Colonic mucosa (tissue), 4 donors: Measurements from ENCODE around the gene SFMBT1. TPM values are rescaled to one million over a fixed set of nuclear protein-coding genes. Genes with fewer than 3 reads are reported as not detected.
A peak's percentile ranks its signal among the peaks of the same experiment; 100 is the strongest.

Experiments used
- DNase-seq: peaks from one replicate; pipeline ENCODE4 v3.0.0-alpha.2; 2020
- H3K27ac ChIP-seq: fragments of 200-600 bp; one replicate; pipeline ENCODE4 v1.8.0; 2021
- H3K27me3 ChIP-seq: fragments of 200-600 bp; one replicate; pipeline ENCODE4 v1.8.0; 2021
- H3K36me3 ChIP-seq: fragments of 200-600 bp; one replicate; pipeline ENCODE4 v1.8.0; 2021
- H3K4me1 ChIP-seq: fragments of 200-600 bp; one replicate; pipeline ENCODE4 v1.8.0; 2021; ENCODE audit warnings: mild to moderate bottlenecking
- H3K4me3 ChIP-seq: fragments of 200-600 bp; one replicate; pipeline ENCODE4 v1.8.0; 2021
- H3K9ac ChIP-seq, 2 donors: one replicate each; pipeline ENCODE4 v1.7.0; 2013; ENCODE audit warnings: control low read depth in 2 of 2, low read depth in 2 of 2, low read length in 2 of 2
- H3K9me3 ChIP-seq: fragments of 200-600 bp; one replicate; pipeline ENCODE4 v1.8.0; 2021
- intact Hi-C: fragments of 100-400 bp; cut with DNase I; formaldehyde crosslinking; loops from one replicate; pipeline ENCODE4 v1.14.1; 2022
- total RNA-seq, 2 donors: library from RNA; stranded (reverse); fragmentation: NEBNext Ultra II Directional in 1 of 2; extraction: Animal tissue kit (Norgen Biotek cat#: 25700) in 1 of 2; gene quantifications; one replicate each; pipeline ENCODE4 v1.2.1, GENCODE V29; 2021
- TF ChIP-seq, protein P1 (sequence below): fragments of 200-600 bp; IDR thresholded peaks from one replicate; pipeline ENCODE4 v1.8.0; 2022; ENCODE audit warnings: antibody characterized with exemption, mild to moderate bottlenecking
- donor health status: healthy.
- donor health status: DM: no; HTN: no; CAD: no.
- donor health status: DM: no; HTN: no; CAD: no.

SFMBT1 gene
- total RNA-seq, 2 donors from 2014 or later = 19.4 to 30.8 TPM

DNA sequence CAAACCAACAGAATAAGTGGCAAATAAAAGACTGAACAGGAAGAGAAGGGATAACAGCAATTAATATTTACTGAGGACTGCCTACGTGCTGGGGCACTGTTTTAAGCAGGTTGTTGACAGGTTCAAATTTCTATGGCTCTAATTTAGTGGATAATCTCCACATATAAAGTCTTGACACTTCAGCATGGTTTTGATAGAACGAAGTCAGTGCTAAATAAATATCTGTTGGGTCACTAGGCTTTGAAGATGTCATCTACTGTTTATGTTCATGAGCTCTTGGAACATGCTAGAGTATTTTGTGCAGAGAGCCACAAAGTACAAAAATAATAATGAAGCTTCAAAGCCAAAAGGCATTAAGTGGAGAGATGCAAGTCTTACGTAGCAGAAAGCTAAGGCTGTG is 74.0 kb downstream of the SFMBT1 start:
- no peak for DNase-seq
- Histone ChIP-seq H3K36me3 (no peaks in the 10 kb centered on the region), H3K27me3 (no peaks in the 10 kb centered on the region), H3K4me3 (no peak overlapping the region), H3K4me1 (no peaks in the 10 kb centered on the region), H3K27ac (no peak overlapping the region), H3K9me3 (no peaks in the 10 kb centered on the region), H3K9ac (no peak overlapping the region)
- TF ChIP-seq, protein P1, sequence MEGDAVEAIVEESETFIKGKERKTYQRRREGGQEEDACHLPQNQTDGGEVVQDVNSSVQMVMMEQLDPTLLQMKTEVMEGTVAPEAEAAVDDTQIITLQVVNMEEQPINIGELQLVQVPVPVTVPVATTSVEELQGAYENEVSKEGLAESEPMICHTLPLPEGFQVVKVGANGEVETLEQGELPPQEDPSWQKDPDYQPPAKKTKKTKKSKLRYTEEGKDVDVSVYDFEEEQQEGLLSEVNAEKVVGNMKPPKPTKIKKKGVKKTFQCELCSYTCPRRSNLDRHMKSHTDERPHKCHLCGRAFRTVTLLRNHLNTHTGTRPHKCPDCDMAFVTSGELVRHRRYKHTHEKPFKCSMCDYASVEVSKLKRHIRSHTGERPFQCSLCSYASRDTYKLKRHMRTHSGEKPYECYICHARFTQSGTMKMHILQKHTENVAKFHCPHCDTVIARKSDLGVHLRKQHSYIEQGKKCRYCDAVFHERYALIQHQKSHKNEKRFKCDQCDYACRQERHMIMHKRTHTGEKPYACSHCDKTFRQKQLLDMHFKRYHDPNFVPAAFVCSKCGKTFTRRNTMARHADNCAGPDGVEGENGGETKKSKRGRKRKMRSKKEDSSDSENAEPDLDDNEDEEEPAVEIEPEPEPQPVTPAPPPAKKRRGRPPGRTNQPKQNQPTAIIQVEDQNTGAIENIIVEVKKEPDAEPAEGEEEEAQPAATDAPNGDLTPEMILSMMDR = no peak
- intact Hi-C loops = no loop called here

DNA sequence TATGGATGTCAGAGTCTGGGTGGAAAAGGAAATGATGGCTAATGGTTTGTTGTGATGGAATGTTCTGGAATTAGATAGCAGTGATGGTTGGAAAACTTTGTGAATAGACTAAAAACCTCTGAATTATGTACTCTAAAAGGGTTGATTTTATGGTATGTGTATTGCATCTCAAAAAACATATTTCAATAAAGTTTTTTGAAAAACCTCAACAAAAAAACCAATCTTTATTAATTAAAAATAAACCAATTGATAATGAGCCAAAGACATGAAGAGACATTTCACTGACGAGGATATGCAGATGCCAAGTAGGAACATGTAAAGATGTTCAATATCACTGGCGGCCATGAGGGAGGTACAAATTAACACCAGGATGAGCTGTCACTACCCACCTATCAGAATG is 78.5 kb downstream of the SFMBT1 start:
- intact Hi-C loops = no loop called here
- Histone ChIP-seq H3K27ac (no peak overlapping the region), H3K36me3 (no peaks in the 10 kb centered on the region), H3K9ac (no peak overlapping the region), H3K27me3 (no peaks in the 10 kb centered on the region), H3K9me3 (no peaks in the 10 kb centered on the region), H3K4me1 (no peaks in the 10 kb centered on the region), H3K4me3 (no peak overlapping the region)
- no peak for DNase-seq
- TF ChIP-seq, protein P1 = no peak

DNA sequence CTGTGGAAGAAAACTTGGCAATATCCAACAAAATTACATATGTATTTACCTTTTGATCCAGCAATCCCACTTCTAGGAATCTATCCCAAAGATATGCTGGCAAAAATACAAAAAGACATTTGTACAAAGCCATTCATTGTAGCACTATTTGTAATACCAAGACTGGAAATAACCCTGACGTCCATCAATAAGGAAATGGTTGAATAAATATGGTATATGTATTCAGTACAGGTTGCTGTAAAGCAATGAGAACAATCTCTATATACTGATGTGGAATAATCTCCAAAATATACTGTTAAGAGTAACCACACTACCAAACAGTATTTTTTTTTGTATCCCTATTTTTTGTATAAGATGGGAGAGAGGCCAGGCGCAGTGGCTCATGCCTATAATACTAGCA is 83.7 kb downstream of the SFMBT1 start:
- H3K9ac ChIP-seq = no peak overlapping the region
- DNase-seq = no peak
- peak overlapping the region; percentile 51 for H3K27ac ChIP-seq
- no peaks in the 10 kb centered on the region for H3K9me3 ChIP-seq
- H3K36me3 ChIP-seq = no peaks in the 10 kb centered on the region
- TF ChIP-seq, protein P1 = no peak
- no peaks in the 10 kb centered on the region for H3K27me3 ChIP-seq
- no peaks in the 10 kb centered on the region for H3K4me1 ChIP-seq
- no peak overlapping the region for H3K4me3 ChIP-seq
- intact Hi-C loops = no loop called here

DNA sequence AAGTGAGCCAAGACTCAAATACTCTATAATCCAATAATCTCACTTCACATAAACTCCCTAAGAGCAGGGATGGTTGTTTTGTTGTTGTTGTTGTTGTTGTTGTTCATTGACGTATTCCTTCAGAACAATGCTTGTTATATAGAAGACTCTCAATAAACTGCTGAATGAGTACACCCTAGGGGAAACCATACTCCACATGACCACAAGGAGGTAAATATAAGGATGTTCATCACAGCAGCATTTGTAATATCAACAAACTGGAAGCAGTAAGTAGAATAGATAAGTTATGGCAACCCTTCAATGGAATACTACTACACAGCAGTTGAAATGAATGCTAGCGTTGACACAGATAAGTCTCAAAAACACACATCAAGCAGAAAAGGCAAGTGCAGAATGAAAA is 86.1 kb downstream of the SFMBT1 start:
- no peak for DNase-seq
- Histone ChIP-seq H3K27me3 (no peaks in the 10 kb centered on the region), H3K4me1 (no peaks in the 10 kb centered on the region), H3K36me3 (no peaks in the 10 kb centered on the region), H3K4me3 (no peak overlapping the region), H3K27ac (no peak overlapping the region), H3K9ac (no peak overlapping the region), H3K9me3 (no peaks in the 10 kb centered on the region)
- intact Hi-C loops = no loop called here
- TF ChIP-seq, protein P1 = no peak

DNA sequence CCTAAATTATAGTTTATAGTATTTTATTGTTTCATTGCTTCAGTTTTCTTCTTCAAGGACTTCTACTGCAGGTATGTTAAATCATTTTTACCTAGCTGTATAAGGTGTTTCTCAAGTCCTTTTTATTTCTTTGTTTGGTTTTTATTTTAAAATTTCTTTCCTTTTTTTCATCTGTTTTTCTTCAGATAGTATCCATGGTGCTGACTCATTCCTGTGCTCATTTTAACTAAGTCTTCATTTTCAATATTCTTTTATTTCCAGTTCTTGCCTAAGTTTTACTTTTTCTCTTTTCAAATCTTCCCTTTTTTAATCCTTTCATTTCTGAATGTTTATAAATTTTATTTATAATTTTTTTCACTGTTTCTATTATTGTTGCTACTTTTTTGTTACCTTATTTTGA is 106.3 kb downstream of the SFMBT1 start:
- Histone ChIP-seq H3K4me1 (no peaks in the 10 kb centered on the region), H3K9ac (no peak overlapping the region), H3K36me3 (no peaks in the 10 kb centered on the region), H3K4me3 (no peak overlapping the region), H3K9me3 (no peaks in the 10 kb centered on the region), H3K27me3 (no peaks in the 10 kb centered on the region), H3K27ac (no peak overlapping the region)
- TF ChIP-seq, protein P1 = no peak
- intact Hi-C loops = no loop called here
- DNase-seq = no peak
